Thoracic aorta (tissue), 2 donors: ENCODE results near the gene CCDC40. TPM values are rescaled to one million over a fixed set of nuclear protein-coding genes. Genes with fewer than 3 reads are reported as not detected.

Experiments used
- ATAC-seq: fragments of 150-250 bp; one replicate; pipeline ENCODE4 v1.8.0; 2017; ENCODE audit warnings: low read depth; ENCODE audit not compliant: insufficient number of reproducible peaks, low FRiP score
- DNase-seq: peaks from one replicate; pipeline ENCODE4 v3.0.0-alpha.2; 2020; ENCODE audit warnings: low spot score
- H3K27ac ChIP-seq, 2 donors: fragments of 200-600 bp; sonication (generic); 1 replicate in 1 of 2; 2 replicates in 1 of 2; pipeline ENCODE4 v1.5.1; 2016; ENCODE audit warnings: mild to moderate bottlenecking in 2 of 2, moderate library complexity in 2 of 2
- H3K27me3 ChIP-seq: fragments of 200-600 bp; sonication (generic); replicated peaks from 2 replicates; pipeline ENCODE4 v1.6.0; 2016; ENCODE audit warnings: mild to moderate bottlenecking; ENCODE audit not compliant: insufficient read depth
- H3K36me3 ChIP-seq: fragments of 200-600 bp; sonication (generic); one replicate; pipeline ENCODE4 v1.5.1; 2016
- H3K4me1 ChIP-seq, 2 donors: fragments of 200-600 bp; sonication (generic); 1 replicate in 1 of 2; 2 replicates in 1 of 2; pipeline versions ENCODE4 v1.5.1 to v1.6.0; 2016; ENCODE audit warnings: low read depth in 2 of 2, mild to moderate bottlenecking in 1 of 2; ENCODE audit not compliant: control insufficient read depth in 1 of 2
- H3K4me3 ChIP-seq: fragments of 200-600 bp; sonication (generic); 2 replicates; pipeline ENCODE4 v1.5.1; 2016; ENCODE audit warnings: mild to moderate bottlenecking
- H3K9me3 ChIP-seq: fragments of 200-600 bp; sonication (generic); 2 replicates; pipeline ENCODE4 v1.5.1; 2016
- CTCF ChIP-seq: fragments of 200-600 bp; sonication (generic); IDR thresholded peaks from one replicate; pipeline ENCODE4 v1.5.1; 2019; ENCODE audit warnings: antibody characterized with exemption
- total RNA-seq, 2 donors: library from RNA; depleted of rRNA; stranded (reverse); fragments of >200 nt; gene quantifications; one replicate each; pipeline versions ENCODE4 v1.1.0 to v1.2.3, GENCODE V29; 2016

CCDC40 gene
- total RNA-seq, result 1 to 10 TPM; 4.4 to 6.5 TPM

DNA sequence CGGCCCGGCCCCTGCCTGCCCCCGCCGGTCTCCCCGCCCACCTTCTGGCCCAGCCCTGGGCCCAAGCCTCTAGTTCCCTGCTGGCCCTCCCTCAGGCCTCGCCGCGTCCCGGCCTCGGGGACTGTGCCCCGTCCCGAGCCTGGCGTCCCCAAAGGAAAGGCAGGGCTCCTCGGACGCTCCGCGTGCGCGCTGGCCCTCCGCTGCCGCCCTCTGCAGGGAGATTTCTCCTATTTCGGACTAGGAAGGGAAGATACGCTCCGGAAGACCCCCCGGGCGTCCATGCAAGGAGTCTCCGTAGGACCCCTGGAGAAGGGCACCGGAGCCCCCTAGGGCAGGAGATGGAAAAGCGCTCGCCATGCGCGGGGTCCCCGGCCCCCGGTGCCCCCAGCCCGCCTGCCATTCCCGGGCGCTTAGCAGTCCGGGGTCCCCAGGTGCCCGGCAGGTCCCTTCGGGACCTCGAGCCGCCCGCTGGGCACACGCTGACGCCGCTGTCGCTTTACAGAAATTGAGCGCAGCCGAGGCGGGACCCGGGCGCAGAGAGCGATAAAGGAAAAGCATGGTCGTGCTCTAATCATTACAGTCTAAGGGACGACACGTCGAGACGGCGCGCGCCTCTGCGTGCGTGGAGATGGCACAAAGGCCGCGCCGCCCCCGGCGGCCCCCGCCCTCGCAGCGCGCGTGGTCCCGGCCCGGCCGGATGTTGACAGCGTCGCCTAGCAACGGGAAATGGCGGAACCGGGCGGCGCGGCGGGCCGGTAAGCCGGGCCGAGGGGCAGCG lies at the start of gene CCDC40:
Gene CCDC40 (plus strand): TSS at position 706 of the 778 bp plus-strand sequence. CDS start 21 bp downstream, at position 727.
- H3K4me1 ChIP-seq, result peaks cover 0 to 16% of the 10 kb centered on the region in 2 donors
- DNase-seq (peak; percentile 45), ATAC-seq (peak; percentile 73)
- no peaks in the 10 kb centered on the region for H3K36me3 ChIP-seq
- H3K27ac ChIP-seq, result peak within 1 kb of the TSS; percentile 81 to 89
- H3K4me3 ChIP-seq, result peak within 1 kb of the TSS; percentile 96
- H3K9me3 ChIP-seq, result no peaks in the 10 kb centered on the region
- no peak for TF ChIP-seq CTCF
- no peaks in the 10 kb centered on the region for H3K27me3 ChIP-seq

DNA sequence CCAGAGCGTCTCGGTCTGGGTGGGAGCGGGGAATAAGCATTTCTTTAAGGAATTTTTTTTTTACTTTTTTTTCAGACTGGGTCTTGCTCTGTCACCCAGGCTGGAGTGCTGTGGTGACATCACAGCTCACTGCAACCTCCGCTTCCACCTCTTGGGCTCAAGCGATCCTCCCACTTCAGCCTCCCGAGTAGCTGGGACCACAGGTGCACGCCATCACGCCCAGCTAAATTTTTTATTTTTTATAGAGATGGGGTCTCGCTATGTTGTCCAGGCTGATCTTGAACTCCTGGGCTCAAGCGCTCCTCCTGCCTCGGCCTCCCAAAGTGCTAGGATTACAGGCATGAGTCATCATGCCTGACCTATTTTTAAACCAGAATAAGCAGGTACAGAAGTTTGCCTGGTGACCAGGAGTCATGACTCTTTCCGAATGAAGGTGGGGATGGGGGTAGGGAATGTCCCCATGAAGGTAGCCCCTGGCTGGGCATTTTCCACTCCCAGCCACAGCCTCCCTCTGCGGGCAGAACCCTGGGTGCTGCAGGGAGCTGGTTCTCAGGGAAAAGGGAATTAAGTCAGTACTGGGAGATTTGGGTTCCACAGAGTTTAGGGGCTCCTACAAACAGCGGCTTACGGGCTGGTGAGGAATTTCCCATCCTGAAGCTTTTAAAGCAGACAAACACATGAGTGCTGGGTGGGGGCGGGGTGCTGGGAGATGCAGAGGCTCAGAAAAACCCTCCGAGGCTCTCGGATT lies 49.1 kb upstream of the CCDC40 start:
- TF ChIP-seq CTCF, result no peak
- no peak for DNase-seq

GRCh38 chr17:79987935-79988184 lies 48.6 kb upstream of the CCDC40 start:
- Histone ChIP-seq H3K4me3 (no peak overlapping the region), H3K36me3 (no peaks in the 10 kb centered on the region), H3K27me3 (no peaks in the 10 kb centered on the region), H3K27ac (no peak overlapping the region), H3K4me1 (peaks cover 15 to 17% of the 10 kb centered on the region in 2 donors), H3K9me3 (no peaks in the 10 kb centered on the region)
- no peak for DNase-seq
- no peak for ATAC-seq
- no peak for TF ChIP-seq CTCF

More for the DNA sequence above, 49.1 kb upstream of the CCDC40 start:
- ATAC-seq, result no peak
- no peak overlapping the region for H3K27ac ChIP-seq
- no peaks in the 10 kb centered on the region for H3K27me3 ChIP-seq
- no peaks in the 10 kb centered on the region for H3K9me3 ChIP-seq
- no peaks in the 10 kb centered on the region for H3K36me3 ChIP-seq
- H3K4me3 ChIP-seq, result no peak overlapping the region
- H3K4me1 ChIP-seq, result peaks cover 11 to 12% of the 10 kb centered on the region in 2 donors

- ATAC-seq, result no peak
- H3K27me3 ChIP-seq, result no peaks in the 10 kb centered on the region
- no peak for DNase-seq
- H3K4me3 ChIP-seq, result no peak overlapping the region
- H3K27ac ChIP-seq, result no peak overlapping the region
- no peak for TF ChIP-seq CTCF
- H3K36me3 ChIP-seq, result no peaks in the 10 kb centered on the region
- H3K4me1 ChIP-seq, result peaks cover 15 to 17% of the 10 kb centered on the region in 2 donors
- H3K9me3 ChIP-seq, result no peaks in the 10 kb centered on the region
These were observed 48.1 kb upstream of the CCDC40 start for GRCh38 chr17:79988185-79988971.
